ENCODE data around the gene RBPJL. TPM values are rescaled to one million over a fixed set of nuclear protein-coding genes. Genes with fewer than 3 reads are reported as not detected.

Gene RBPJL, protein sequence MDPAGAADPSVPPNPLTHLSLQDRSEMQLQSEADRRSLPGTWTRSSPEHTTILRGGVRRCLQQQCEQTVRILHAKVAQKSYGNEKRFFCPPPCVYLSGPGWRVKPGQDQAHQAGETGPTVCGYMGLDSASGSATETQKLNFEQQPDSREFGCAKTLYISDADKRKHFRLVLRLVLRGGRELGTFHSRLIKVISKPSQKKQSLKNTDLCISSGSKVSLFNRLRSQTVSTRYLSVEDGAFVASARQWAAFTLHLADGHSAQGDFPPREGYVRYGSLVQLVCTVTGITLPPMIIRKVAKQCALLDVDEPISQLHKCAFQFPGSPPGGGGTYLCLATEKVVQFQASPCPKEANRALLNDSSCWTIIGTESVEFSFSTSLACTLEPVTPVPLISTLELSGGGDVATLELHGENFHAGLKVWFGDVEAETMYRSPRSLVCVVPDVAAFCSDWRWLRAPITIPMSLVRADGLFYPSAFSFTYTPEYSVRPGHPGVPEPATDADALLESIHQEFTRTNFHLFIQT
- not detected for total RNA-seq

DNA sequence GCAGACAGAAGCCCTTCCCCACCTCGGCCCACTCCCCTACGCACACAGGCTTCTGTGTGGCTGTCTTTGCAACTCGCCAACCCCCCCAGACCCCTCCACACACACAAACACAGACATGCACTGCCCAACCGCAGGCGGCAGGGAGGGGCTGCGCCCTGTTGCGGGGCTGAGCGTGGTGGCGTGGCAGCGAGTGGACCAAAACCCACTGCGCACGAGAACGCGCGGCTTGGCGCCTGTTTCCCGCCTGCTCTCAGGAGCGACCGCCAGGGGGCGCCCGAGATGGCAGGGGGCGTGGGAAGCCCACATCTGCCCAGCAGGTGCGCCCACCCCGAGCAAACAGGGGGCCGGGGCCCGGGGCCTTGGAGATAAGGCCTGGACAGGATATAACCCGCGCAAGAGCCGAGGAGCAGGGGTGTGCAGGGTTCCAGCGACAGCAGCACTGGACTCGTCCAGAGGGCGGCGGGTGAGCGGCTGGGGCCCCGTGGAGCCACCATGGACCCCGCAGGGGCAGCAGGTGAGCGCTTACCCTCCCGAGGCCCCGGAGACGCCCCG lies at the start of gene RBPJL:
Gene RBPJL (plus strand): TSS at position 410 of the 552 bp plus-strand sequence. CDS start 83 bp downstream, at position 493.
- intact Hi-C loops (cut with DNase I; ENCODE audit: low total_unique reads) (no loop called here), in situ Hi-C loops (cut with MboI; ENCODE audit: low pct_ligation_motif_present in 1 of 4, low pct_unique_long_range_greater_than_20kb in 1 of 4, low sequenced_read_pairs in 3 of 4) (loop anchor here in 1 of 4 donors (25.0 kb wide), 2 partner anchors 131 to 456 kb away; no protein-coding TSS in a partner anchor)
- Histone ChIP-seq H3K9me3 (no peaks in the 10 kb centered on the region), H3K4me1 (peaks cover 0 to 12% (median 4%) of the 10 kb centered on the region in 4 donors), H3K36me3 (no peaks in the 10 kb centered on the region), H3K27me3 (peaks cover 45% of the 10 kb centered on the region), H3K27ac (no peak within 1 kb of the TSS), H3K4me3 (no peak within 1 kb of the TSS)
- WGBS, 2 donors (ENCODE audit: low coverage in 1 of 2) = 8 to 17% methylated on average over 15 to 41 of the region's 41 CpGs
- no peak for DNase-seq
- TF ChIP-seq, protein P1, sequence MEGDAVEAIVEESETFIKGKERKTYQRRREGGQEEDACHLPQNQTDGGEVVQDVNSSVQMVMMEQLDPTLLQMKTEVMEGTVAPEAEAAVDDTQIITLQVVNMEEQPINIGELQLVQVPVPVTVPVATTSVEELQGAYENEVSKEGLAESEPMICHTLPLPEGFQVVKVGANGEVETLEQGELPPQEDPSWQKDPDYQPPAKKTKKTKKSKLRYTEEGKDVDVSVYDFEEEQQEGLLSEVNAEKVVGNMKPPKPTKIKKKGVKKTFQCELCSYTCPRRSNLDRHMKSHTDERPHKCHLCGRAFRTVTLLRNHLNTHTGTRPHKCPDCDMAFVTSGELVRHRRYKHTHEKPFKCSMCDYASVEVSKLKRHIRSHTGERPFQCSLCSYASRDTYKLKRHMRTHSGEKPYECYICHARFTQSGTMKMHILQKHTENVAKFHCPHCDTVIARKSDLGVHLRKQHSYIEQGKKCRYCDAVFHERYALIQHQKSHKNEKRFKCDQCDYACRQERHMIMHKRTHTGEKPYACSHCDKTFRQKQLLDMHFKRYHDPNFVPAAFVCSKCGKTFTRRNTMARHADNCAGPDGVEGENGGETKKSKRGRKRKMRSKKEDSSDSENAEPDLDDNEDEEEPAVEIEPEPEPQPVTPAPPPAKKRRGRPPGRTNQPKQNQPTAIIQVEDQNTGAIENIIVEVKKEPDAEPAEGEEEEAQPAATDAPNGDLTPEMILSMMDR (IDR thresholded peaks at IDR 0.05) = peak; percentile 62 to 83 (median 80)
- TF ChIP-seq POLR2A (IDR thresholded peaks at IDR 0.05) = no peak

DNA sequence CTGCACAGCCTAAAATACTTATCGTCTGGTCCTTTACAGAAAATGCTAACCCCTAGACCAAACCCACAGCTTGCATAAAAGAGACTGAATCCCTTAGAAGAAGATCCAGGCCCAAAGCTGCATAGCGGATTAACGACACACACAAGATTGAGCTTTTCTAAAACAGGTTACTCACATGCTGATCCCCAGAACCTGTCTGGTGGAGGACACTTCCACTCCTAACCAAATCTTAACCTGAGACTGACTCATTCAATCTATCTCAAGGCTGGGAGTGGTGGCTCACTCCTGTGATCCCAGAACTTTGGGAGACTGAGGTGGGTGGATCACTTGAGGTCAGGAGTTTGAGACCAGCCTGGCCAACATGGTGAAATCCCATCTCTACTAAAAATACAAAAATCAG lies 49.5 kb upstream of the RBPJL start:
- WGBS, 2 donors (ENCODE audit: low coverage in 1 of 2) = 64 to 93% methylated on average over 3 of the region's 3 CpGs
- H3K4me3 ChIP-seq = no peak overlapping the region
- in situ Hi-C loops (cut with MboI; ENCODE audit: low pct_ligation_motif_present in 1 of 4, low pct_unique_long_range_greater_than_20kb in 1 of 4, low sequenced_read_pairs in 3 of 4) = no loop called here
- H3K9me3 ChIP-seq = no peaks in the 10 kb centered on the region
- H3K4me1 ChIP-seq = peaks cover 5 to 18% (median 14%) of the 10 kb centered on the region in 4 donors
- no peak overlapping the region for H3K27ac ChIP-seq
- TF ChIP-seq POLR2AphosphoS5 (IDR thresholded peaks at IDR 0.05) (no peak), POLR2A (IDR thresholded peaks at IDR 0.05) (no peak), EP300 (IDR thresholded peaks at IDR 0.05; ENCODE audit: low read depth) (no peak)
- TF ChIP-seq, protein P1 (IDR thresholded peaks at IDR 0.05) = no peak
- intact Hi-C loops (cut with DNase I; ENCODE audit: low total_unique reads) = no loop called here
- no peak for DNase-seq
- peaks cover 5% of the 10 kb centered on the region for H3K27me3 ChIP-seq
- no peaks in the 10 kb centered on the region for H3K36me3 ChIP-seq

DNA sequence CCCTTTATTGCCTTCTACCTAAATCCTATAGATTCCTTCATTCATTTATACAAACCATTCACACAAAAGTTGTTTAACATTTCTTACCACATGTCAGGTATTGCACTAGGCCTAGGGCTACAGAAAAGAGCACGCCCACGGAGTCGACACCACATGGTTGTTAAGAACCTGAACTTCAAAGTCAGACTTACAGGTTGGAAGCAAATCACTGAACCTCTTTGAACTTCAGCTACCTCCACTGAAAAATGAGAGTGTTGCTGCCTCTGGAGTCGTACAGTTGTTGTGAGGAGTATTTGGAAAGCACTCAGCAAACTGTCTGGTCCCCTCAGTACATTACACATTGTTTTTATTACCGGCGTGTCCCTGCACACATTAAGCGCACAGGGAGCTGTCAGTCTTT lies 48.9 kb upstream of the RBPJL start:
- in situ Hi-C loops (cut with MboI; ENCODE audit: low pct_ligation_motif_present in 1 of 4, low pct_unique_long_range_greater_than_20kb in 1 of 4, low sequenced_read_pairs in 3 of 4) = no loop called here
- TF ChIP-seq POLR2A (IDR thresholded peaks at IDR 0.05) (no peak), POLR2AphosphoS5 (IDR thresholded peaks at IDR 0.05) (no peak), EP300 (IDR thresholded peaks at IDR 0.05; ENCODE audit: low read depth) (no peak)
- TF ChIP-seq, protein P1 (IDR thresholded peaks at IDR 0.05) = no peak
- Histone ChIP-seq H3K4me1 (peaks cover 5 to 18% (median 14%) of the 10 kb centered on the region in 4 donors), H3K9me3 (no peaks in the 10 kb centered on the region), H3K27me3 (peaks cover 5% of the 10 kb centered on the region), H3K36me3 (no peaks in the 10 kb centered on the region), H3K4me3 (no peak overlapping the region), H3K27ac (no peak overlapping the region)
- no peak for DNase-seq
- WGBS, 2 donors (ENCODE audit: low coverage in 1 of 2) = 78 to 91% methylated on average over 4 to 7 of the region's 7 CpGs
- intact Hi-C loops (cut with DNase I; ENCODE audit: low total_unique reads) = no loop called here

- in situ Hi-C loops (cut with MboI; ENCODE audit: low pct_ligation_motif_present in 1 of 4, low pct_unique_long_range_greater_than_20kb in 1 of 4, low sequenced_read_pairs in 3 of 4) = no loop called here
- H3K27ac ChIP-seq = no peak overlapping the region
- H3K4me3 ChIP-seq = no peak overlapping the region
- no peaks in the 10 kb centered on the region for H3K9me3 ChIP-seq
- H3K27me3 ChIP-seq = peaks cover 5% of the 10 kb centered on the region
- intact Hi-C loops (cut with DNase I; ENCODE audit: low total_unique reads) = no loop called here
- no peak for TF ChIP-seq POLR2A (IDR thresholded peaks at IDR 0.05)
- TF ChIP-seq, protein P1 (IDR thresholded peaks at IDR 0.05) = no peak
- TF ChIP-seq EP300 (IDR thresholded peaks at IDR 0.05; ENCODE audit: low read depth) = no peak
- no peak for TF ChIP-seq POLR2AphosphoS5 (IDR thresholded peaks at IDR 0.05)
- H3K36me3 ChIP-seq = no peaks in the 10 kb centered on the region
- 93% methylated on average over 3 of the region's 3 CpGs; no CpG with 5 or more reads in 1 of the 2 donors for WGBS, 2 donors (ENCODE audit: low coverage in 1 of 2)
- no peak for DNase-seq
- peaks cover 5 to 18% (median 14%) of the 10 kb centered on the region in 4 donors for H3K4me1 ChIP-seq
Observed at GRCh38 chr20:45258259-45258658, 48.4 kb upstream of the RBPJL start.
